Common myeloid progenitor, CD34-positive (primary cell): ENCODE data around the gene ATP2B1.

Source experiments
- CTCF ChIA-PET: fragments of 350-600 bp; sonication (Branson Sonifier 250); formaldehyde crosslinking; loops from one replicate; lab custom pipeline; 2021; ENCODE audit warnings: antibody characterized with exemption; lab: Charles Lee
- POLR2A ChIA-PET: fragments of 350-600 bp; sonication (Branson Sonifier 250); formaldehyde crosslinking; loops from one replicate; lab custom pipeline; 2021; ENCODE audit warnings: antibody characterized with exemption; lab: Charles Lee
- DNase-seq, 3 donors: peaks; one replicate each; pipeline versions ENCODE4 v3.0.0 to v3.0.0-alpha.2; 2013
- H3K27ac ChIP-seq, 2 experiments: 1 replicate in 1 of 2; 2 replicates in 1 of 2; pipeline ENCODE4 v1.7.0; 2013; ENCODE audit warnings: inconsistent platforms in 2 of 2, low read length in 2 of 2, mild to moderate bottlenecking in 2 of 2, low read depth in 1 of 2, moderate library complexity in 1 of 2; ENCODE audit not compliant: severe bottlenecking in 2 of 2, insufficient read depth in 1 of 2, poor library complexity in 1 of 2
- H3K27me3 ChIP-seq, 5 experiments: replicated peaks in 2 of 5; 1 replicate in 3 of 5; 2 replicates in 2 of 5; pipeline versions ENCODE4 v1.6.1 to v1.7.0; 2013; ENCODE audit warnings: low read length in 4 of 5, mild to moderate bottlenecking in 2 of 5, moderate library complexity in 2 of 5, inconsistent platforms in 1 of 5; ENCODE audit not compliant: insufficient read depth in 5 of 5, control insufficient read depth in 4 of 5
- H3K36me3 ChIP-seq, 4 experiments: 1 replicate in 2 of 4; 2 replicates in 2 of 4; pipeline versions ENCODE4 v1.6.1 to v1.7.0; 2013; ENCODE audit warnings: low read length in 3 of 4, control low read depth in 1 of 4, mild to moderate bottlenecking in 1 of 4; ENCODE audit not compliant: control insufficient read depth in 4 of 4, insufficient read depth in 4 of 4
- H3K4me1 ChIP-seq, 4 experiments: 1 replicate in 3 of 4; 2 replicates in 1 of 4; pipeline versions ENCODE4 v1.6.1 to v1.7.1; 2013; ENCODE audit warnings: low read length in 3 of 4, mild to moderate bottlenecking in 3 of 4, control low read depth in 1 of 4, inconsistent platforms in 1 of 4, moderate library complexity in 1 of 4; ENCODE audit not compliant: control insufficient read depth in 4 of 4, insufficient read depth in 4 of 4; ENCODE audit errors: control extremely low read depth in 1 of 4
- H3K4me3 ChIP-seq, 7 experiments: 1 replicate in 4 of 7; 2 replicates in 3 of 7; pipeline versions ENCODE4 v1.5.1 to v1.7.0; 2013; ENCODE audit warnings: mild to moderate bottlenecking in 7 of 7, low read length in 6 of 7, moderate library complexity in 6 of 7, inconsistent platforms in 2 of 7, low read depth in 2 of 7, control low read depth in 1 of 7; ENCODE audit not compliant: insufficient read depth in 4 of 7, control insufficient read depth in 1 of 7; ENCODE audit errors: extremely low read depth in 1 of 7
- H3K9me3 ChIP-seq, 5 experiments: 1 replicate in 4 of 5; 2 replicates in 1 of 5; pipeline versions ENCODE4 v1.6.1 to v1.7.1; 2013; ENCODE audit warnings: low read length in 4 of 5, mild to moderate bottlenecking in 2 of 5, inconsistent platforms in 1 of 5, low read depth in 1 of 5, moderate library complexity in 1 of 5; ENCODE audit not compliant: control insufficient read depth in 4 of 5, insufficient read depth in 2 of 5; ENCODE audit errors: control extremely low read depth in 1 of 5
- WGBS: methylation state at CpG from one replicate; pipeline ENCODE4 v1.1.5; 2013; ENCODE audit not compliant: insufficient coverage; 5-methylcytosine and 5-hydroxymethylcytosine counted together

ATP2B1 gene

DNA sequence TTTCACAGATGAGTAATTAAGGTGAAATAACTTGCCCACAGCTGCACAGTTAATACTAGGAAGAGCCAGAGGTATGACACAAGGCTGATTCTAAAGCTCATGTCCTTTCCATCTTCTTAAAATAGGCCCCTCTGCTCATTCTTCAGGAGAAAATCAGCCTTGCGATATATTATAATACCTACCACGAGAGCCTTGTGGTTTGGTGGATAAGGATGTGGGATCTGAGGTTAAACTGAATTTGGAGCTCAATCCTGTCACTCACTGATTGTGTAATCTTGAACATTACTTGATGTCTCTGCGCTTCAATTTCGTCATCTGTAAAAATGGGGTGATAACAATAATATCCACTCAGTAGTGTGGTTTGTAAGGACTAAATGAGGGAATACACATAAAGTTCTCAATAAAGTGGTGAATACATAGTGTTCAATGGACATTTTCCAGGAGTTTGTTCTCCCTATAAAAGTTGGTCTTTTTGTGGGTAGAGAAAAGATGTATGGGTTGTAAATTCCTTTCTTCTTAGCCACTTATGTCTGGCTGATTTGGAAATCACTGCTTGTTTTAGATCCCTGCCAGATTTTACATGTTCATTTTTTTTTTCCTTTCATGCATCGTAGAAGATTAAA lies 25.1 kb upstream of the ATP2B1 start:
- no CpG with 5 or more reads among the region's 5 CpGs for WGBS
- POLR2A ChIA-PET: no interaction called here
- H3K27me3 ChIP-seq: no peaks in the 10 kb centered on the region
- H3K4me1 ChIP-seq: peaks cover 6 to 31% (median 13%) of the 10 kb centered on the region in 4 experiments
- peaks cover 0 to 10% (median 2%) of the 10 kb centered on the region in 5 experiments for H3K9me3 ChIP-seq
- H3K36me3 ChIP-seq: no peaks in the 10 kb centered on the region
- CTCF ChIA-PET: interaction anchor here (1.5 to 1.7 kb wide), 2 partner anchors 19 to 27 kb away, joined by 3 read pairs; no protein-coding TSS in a partner anchor
- H3K27ac ChIP-seq: no peak overlapping the region
- peak; percentile 86 to 96 (median 95) for DNase-seq
- H3K4me3 ChIP-seq: no peak overlapping the region

DNA sequence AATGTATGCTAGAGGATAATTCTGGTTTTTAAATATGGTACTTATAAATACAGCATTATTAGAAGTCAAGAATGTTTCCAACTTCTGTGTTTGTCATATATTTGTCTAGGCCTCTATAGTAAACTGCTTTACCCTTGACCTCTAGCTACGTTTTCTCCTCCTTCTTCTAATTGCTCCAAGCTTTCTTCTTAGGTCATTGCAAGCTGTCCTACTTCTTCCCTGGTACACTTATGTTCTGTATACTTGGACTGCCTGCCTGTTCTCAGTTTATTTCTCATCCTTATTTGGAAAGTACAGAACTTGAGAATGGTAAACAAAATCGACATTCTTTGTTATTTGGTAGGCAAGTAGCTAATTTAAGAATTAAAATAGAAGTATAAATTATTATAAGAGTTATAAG lies 23.9 kb upstream of the ATP2B1 start:
- no peak overlapping the region for H3K27ac ChIP-seq
- 100% methylated on average over 1 of the region's 2 CpGs for WGBS
- CTCF ChIA-PET: interaction anchor here (1.5 kb wide), 1 partner anchor 18 kb away, joined by 3 read pairs; no protein-coding TSS in a partner anchor

DNA sequence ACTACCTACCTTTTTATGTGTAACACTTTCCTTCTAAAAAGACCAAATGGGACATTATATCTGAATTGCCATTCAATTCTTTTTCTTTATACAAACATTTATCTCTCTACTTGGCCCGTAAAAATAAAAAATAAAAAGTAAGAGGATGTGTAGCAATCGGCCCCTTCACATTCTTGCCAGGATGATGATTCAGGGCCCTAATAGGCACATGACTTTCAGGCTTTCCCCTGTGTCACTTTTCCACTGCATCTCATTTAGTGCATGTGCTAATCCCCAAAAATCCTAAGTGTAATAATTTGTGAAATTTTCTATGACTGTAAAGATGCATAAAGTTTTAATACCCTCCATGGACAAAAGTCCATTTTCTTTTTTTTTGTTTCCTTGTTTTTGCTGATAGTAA lies 23.0 kb upstream of the ATP2B1 start:
- POLR2A ChIA-PET: no interaction called here
- Histone ChIP-seq H3K9me3 (peaks cover 0 to 9% (median 2%) of the 10 kb centered on the region in 5 experiments), H3K36me3 (no peaks in the 10 kb centered on the region), H3K27me3 (no peaks in the 10 kb centered on the region), H3K4me3 (no peak overlapping the region), H3K27ac (no peak overlapping the region), H3K4me1 (peaks cover 6 to 31% (median 13%) of the 10 kb centered on the region in 4 experiments)
- no CpG with 5 or more reads among the region's 2 CpGs for WGBS
- CTCF ChIA-PET: no interaction called here
- DNase-seq: peak in 2 of 3 donors; percentile 56 to 61

More for the DNA sequence above, 23.9 kb upstream of the ATP2B1 start:
- Histone ChIP-seq H3K9me3 (peaks cover 0 to 9% (median 2%) of the 10 kb centered on the region in 5 experiments), H3K4me3 (no peak overlapping the region), H3K36me3 (no peaks in the 10 kb centered on the region), H3K27me3 (no peaks in the 10 kb centered on the region), H3K4me1 (peaks cover 6 to 31% (median 13%) of the 10 kb centered on the region in 4 experiments)
- POLR2A ChIA-PET: no interaction called here
- DNase-seq: no peak

DNA sequence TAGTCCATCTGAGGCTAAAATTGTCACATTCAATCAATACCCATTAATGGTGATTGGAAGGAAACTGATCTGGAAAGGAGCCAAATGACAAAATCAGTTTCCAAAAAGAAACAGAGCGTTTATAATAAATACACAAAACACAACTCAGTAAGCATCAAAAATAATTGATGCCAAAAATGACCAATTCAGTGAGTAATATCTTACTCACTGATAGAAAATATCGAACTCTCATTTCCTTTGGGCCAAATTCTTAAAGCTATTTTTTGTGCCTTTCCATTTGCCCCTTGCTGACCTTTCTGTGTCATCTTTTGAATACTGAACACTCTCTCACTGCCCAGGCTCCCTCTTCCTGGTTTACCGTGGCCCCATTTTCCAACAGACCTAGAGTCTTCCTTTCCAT lies 22.5 kb upstream of the ATP2B1 start:
- Histone ChIP-seq H3K27me3 (no peaks in the 10 kb centered on the region), H3K4me3 (no peak overlapping the region), H3K27ac (no peak overlapping the region), H3K4me1 (peaks cover 6 to 31% (median 13%) of the 10 kb centered on the region in 4 experiments), H3K36me3 (no peaks in the 10 kb centered on the region), H3K9me3 (peaks cover 0 to 9% (median 2%) of the 10 kb centered on the region in 5 experiments)
- DNase-seq: no peak
- POLR2A ChIA-PET: no interaction called here
- WGBS: 100% methylated on average over 2 of the region's 3 CpGs
- CTCF ChIA-PET: no interaction called here

DNA sequence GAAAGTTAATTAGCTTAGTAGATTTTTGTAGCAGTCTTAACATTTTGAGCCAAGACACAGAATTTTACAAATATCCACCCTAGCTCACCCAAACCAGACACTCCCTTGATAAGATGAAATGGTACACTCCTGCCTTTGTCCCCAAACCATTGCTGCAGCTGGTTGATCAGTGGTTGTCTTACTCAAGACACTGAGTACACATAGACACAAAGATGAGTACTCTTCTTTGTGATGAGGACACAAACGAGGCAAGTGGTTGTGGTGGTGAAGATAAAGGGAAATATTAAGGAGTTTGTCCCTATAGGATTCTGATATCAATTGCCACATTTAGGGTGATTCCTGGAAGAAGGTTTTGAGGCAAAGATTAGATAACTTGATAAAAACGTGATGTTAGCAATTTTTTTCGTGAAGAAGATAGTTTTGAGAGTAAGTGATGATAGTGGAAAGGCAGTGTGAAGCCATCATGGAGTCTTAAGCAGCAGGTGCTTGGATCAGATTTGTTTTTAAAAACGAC lies 21.4 kb upstream of the ATP2B1 start:
- ChIA-PET CTCF (interaction anchor here (0.8 kb wide), 1 partner anchor 24 kb away, joined by 3 read pairs; no protein-coding TSS in a partner anchor), POLR2A (no interaction called here)
- peaks cover 6 to 31% (median 13%) of the 10 kb centered on the region in 4 experiments for H3K4me1 ChIP-seq
- no peaks in the 10 kb centered on the region for H3K27me3 ChIP-seq
- no peak overlapping the region for H3K4me3 ChIP-seq
- WGBS: 94% methylated on average over 3 of the region's 4 CpGs
- peaks cover 0 to 8% (median 2%) of the 10 kb centered on the region in 5 experiments for H3K9me3 ChIP-seq
- H3K36me3 ChIP-seq: no peaks in the 10 kb centered on the region
- H3K27ac ChIP-seq: no peak overlapping the region
- DNase-seq: no peak

DNA sequence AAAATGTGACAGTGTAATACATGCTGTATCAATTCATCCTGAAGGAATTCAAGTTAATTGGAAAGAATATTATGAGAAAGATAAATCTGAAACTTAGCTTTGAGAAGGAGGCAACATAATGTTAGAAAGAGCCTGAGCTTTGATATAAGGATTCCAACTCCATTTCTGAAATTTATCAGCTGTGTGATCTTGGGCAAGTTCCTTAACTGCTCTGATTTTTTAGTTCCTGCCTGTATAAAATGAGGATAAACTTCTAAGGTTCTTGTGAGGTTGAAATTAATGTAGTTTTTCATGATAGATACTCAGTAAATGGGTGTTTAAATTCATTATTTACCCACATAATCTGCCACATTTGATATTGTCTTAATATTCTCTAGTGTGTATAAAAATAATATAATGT lies 14.6 kb upstream of the ATP2B1 start:
- H3K27ac ChIP-seq: no peak overlapping the region
- no peaks in the 10 kb centered on the region for H3K27me3 ChIP-seq
- POLR2A ChIA-PET: no interaction called here
- CTCF ChIA-PET: no interaction called here
- H3K4me3 ChIP-seq: no peak overlapping the region
- no peaks in the 10 kb centered on the region for H3K36me3 ChIP-seq
- no peaks in the 10 kb centered on the region for H3K9me3 ChIP-seq
- DNase-seq: no peak
- peaks cover 0 to 5% (median 2%) of the 10 kb centered on the region in 4 experiments for H3K4me1 ChIP-seq

DNA sequence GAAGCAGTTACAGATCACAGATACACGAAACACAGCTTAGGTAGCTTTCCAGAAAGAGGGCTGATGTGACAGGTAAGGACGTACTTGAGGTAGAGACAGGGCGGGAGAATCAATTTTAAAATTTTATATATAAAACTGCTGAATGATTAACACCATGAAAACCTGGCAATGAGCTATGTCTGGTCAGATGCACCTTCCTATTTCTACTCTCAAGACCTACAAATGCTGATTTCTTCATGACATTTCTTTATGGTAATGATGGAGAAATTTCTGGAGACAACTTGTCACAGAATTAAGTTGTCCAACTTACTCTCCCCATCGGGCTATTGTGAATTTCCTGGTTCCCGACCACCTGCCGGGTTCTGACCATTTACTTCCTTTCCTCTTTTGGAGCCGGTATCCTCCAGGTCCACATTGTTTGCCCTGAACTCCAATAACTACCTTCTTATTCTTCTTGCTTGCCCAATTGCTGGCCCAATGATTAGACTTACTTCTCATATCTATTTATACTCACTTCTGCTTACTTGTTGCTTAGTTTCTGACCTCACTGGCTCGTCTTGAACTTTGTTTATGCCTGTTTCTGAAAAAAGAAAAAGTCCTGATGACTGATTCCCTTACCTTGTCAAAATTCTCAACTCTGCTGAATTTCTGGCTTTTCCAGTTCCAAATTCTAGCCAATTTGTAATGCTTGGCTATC lies 12.8 kb upstream of the ATP2B1 start:
- WGBS: 40% methylated on average over 6 of the region's 8 CpGs
- H3K4me3 ChIP-seq: no peak overlapping the region
- no peaks in the 10 kb centered on the region for H3K27me3 ChIP-seq
- H3K4me1 ChIP-seq: peaks cover 0 to 5% (median 2%) of the 10 kb centered on the region in 4 experiments
- DNase-seq: peak in 2 of 3 donors; percentile 46 to 65
- POLR2A ChIA-PET: no interaction called here
- H3K36me3 ChIP-seq: no peaks in the 10 kb centered on the region
- H3K27ac ChIP-seq: no peak overlapping the region
- no peaks in the 10 kb centered on the region for H3K9me3 ChIP-seq
- CTCF ChIA-PET: no interaction called here
